Measurements from ENCODE around the gene EDDM3A. TPM values are rescaled to one million over a fixed set of nuclear protein-coding genes. Genes with fewer than 3 reads are reported as not detected.
"Not testable (repeated sequence)": the region's sequence is repeated elsewhere in the genome, so short reads cannot be mapped to it uniquely, and the experiment has no call there.

EDDM3A gene
- total RNA-seq, 3 donors from 2014 or later = not detected

- TF ChIP-seq POLR2AphosphoS5 (IDR thresholded peaks at IDR 0.05) = no peak
- TF ChIP-seq CTCF (IDR thresholded peaks at IDR 0.05) = no peak
- TF ChIP-seq POLR2A (IDR thresholded peaks at IDR 0.05) = no peak
- Histone ChIP-seq H3K9me3 (no peaks in the 10 kb centered on the region), H3K36me3 (no peaks in the 10 kb centered on the region), H3K27ac (no peak overlapping the region), H3K4me1 (no peaks in the 10 kb centered on the region), H3K27me3 (no peaks in the 10 kb centered on the region), H3K4me3 (no peak overlapping the region)
- DNase-seq (ENCODE audit: low spot score in 2 of 2) = no peak
- intact Hi-C loops (cut with DNase I; ENCODE audit: low total_unique reads) = loop anchor here (5.0 kb wide), 1 partner anchor 158 kb away; no protein-coding TSS in a partner anchor
Measured at GRCh38 chr14:20698934-20699333, 46.8 kb upstream of the EDDM3A start.

- H3K27me3 ChIP-seq = no peaks in the 10 kb centered on the region
- H3K4me3 ChIP-seq = no peak overlapping the region
- TF ChIP-seq POLR2AphosphoS5 (IDR thresholded peaks at IDR 0.05) = no peak
- no peak for TF ChIP-seq CTCF (IDR thresholded peaks at IDR 0.05)
- no peak for TF ChIP-seq POLR2A (IDR thresholded peaks at IDR 0.05)
- no peaks in the 10 kb centered on the region for H3K9me3 ChIP-seq
- H3K4me1 ChIP-seq = no peaks in the 10 kb centered on the region
- intact Hi-C loops (cut with DNase I; ENCODE audit: low total_unique reads) = loop anchor here (5.0 kb wide), 1 partner anchor 157 kb away; no protein-coding TSS in a partner anchor
- H3K27ac ChIP-seq = no peak overlapping the region
- DNase-seq (ENCODE audit: low spot score in 2 of 2) = no peak
- H3K36me3 ChIP-seq = no peaks in the 10 kb centered on the region
Measured at GRCh38 chr14:20699931-20700330, 45.8 kb upstream of the EDDM3A start.

GRCh38 chr14:20700965-20701364 lies 44.7 kb upstream of the EDDM3A start:
- H3K9me3 ChIP-seq; intact Hi-C loops (cut with DNase I; ENCODE audit: low total_unique reads); H3K4me3 ChIP-seq; H3K36me3 ChIP-seq; H3K27me3 ChIP-seq; DNase-seq (ENCODE audit: low spot score in 2 of 2); H3K27ac ChIP-seq; H3K4me1 ChIP-seq: not testable (repeated sequence)

- no peaks in the 10 kb centered on the region for H3K27me3 ChIP-seq
- intact Hi-C loops (cut with DNase I; ENCODE audit: low total_unique reads) = no loop called here
- no peaks in the 10 kb centered on the region for H3K36me3 ChIP-seq
- H3K4me3 ChIP-seq = no peak overlapping the region
- TF ChIP-seq CTCF (IDR thresholded peaks at IDR 0.05) (no peak), POLR2A (IDR thresholded peaks at IDR 0.05) (no peak), POLR2AphosphoS5 (IDR thresholded peaks at IDR 0.05) (no peak)
- H3K27ac ChIP-seq = peak overlapping the region; percentile 65 to 68
- peaks cover 0 to 3% of the 10 kb centered on the region in 2 donors for H3K4me1 ChIP-seq
- no peaks in the 10 kb centered on the region for H3K9me3 ChIP-seq
- DNase-seq (ENCODE audit: low spot score in 2 of 2) = no peak
Measured at GRCh38 chr14:20706657-20707355, 38.9 kb upstream of the EDDM3A start.

GRCh38 chr14:20707622-20708021 lies 38.1 kb upstream of the EDDM3A start:
- DNase-seq (ENCODE audit: low spot score in 2 of 2) = peak in 1 of 2 donors; percentile 43
- Histone ChIP-seq H3K4me1 (peaks cover 0 to 3% of the 10 kb centered on the region in 2 donors), H3K4me3 (no peak overlapping the region), H3K36me3 (no peaks in the 10 kb centered on the region), H3K9me3 (no peaks in the 10 kb centered on the region), H3K27me3 (no peaks in the 10 kb centered on the region), H3K27ac (peak overlapping the region; percentile 65 to 68)
- intact Hi-C loops (cut with DNase I; ENCODE audit: low total_unique reads) = no loop called here
- TF ChIP-seq POLR2AphosphoS5 (IDR thresholded peaks at IDR 0.05) (peak in 1 of 3 donors; percentile 56), CTCF (IDR thresholded peaks at IDR 0.05) (no peak)

All from breast epithelium (tissue), 4 donors.